Head of caudate nucleus (tissue), 42 donors: Measurements from ENCODE around the gene UGT1A3.

Experiments used
- DNase-seq, 42 donors: peaks; one replicate each; pipeline versions ENCODE4 v3.0.0 to v3.0.0-alpha.2; 2020 to 2021; ENCODE audit warnings: mixed read lengths in 7 of 42
- intact Hi-C: fragments of 100-400 bp; cut with DNase I; formaldehyde crosslinking; loops from one replicate; pipeline ENCODE4 v1.15.0; 2022

The UGT1A3 gene

DNA sequence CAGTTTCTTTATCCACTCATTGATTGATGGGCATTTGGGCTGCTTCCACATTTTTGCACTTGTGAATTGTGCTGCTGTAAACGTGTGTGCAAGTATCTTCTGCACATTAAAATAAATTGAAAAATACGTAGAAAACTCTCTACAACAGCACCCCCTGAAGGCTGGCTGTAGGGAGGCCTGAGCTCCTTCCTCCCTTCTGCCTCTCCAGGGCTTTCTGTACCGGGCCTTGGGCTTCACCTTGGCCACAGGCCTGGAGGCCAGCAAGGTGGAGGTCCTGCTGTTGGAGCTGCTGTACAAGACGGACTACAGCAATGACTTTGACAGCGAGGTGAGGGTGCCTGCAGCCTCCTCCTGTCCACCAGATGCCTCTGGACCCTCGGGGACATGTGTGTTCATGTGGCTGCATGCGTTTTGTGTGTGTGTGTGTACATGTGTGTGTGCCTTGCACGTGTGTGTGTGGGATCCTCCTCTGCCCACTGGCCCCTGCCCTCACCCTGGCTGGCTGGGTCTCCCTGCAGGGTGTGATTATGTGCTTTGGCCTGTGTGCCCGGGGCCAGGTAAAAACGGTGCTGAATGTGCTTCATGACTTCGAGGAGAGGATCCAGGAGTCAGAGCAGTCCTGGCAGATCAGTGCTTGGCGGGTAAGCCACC, 78.5 kb downstream of the UGT1A3 start:
- DNase-seq, result peak in 9 of 42 donors; percentile 4 to 21 (median 12)
- intact Hi-C loops, result no loop called here

DNA sequence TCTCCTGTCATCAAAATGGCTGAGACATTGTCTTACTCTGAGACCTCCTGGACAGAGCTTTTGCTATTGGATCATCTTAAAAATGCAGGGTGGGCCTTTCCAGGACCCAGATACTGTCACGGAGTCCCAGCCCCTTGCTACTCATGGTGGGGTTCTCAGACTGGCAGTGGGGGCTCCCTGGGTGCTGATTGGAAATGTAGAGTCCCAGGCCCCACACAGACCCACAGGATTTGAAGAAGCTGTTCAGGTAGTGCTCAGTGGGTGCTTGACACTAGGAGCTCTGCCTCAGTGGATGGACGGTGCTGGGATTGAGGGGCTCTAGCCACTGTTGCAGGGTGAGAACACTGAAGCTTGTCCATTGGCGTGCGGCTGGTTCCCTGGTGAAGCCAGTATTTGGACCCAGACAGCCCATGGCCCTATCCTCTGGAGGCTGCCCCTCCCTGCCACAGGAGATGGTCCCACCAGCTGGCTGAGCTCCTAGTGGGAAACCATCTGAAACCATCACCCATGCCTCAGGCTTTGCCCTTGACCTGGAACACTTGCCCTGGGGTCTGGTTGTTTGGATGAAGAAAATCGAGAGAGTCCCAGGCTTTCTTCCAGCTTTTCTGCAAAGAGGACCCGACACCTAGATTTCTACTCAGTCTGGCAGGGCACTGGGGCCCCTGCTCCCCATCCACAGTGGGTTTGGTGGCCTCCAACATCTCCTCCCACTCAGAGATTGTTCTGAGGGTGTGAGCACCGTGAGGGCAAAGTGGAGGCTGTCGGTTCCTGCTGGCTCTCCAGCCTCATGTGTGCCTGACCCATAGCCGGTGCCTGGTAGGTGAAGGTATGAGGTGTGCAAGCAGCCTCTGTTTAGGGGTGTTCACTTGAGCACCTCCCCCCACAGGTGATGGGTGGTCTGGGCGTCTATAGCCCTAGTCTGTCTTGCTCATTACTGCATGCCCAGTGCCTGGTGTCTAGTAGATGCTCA, 79.4 kb downstream of the UGT1A3 start:
- intact Hi-C loops, result no loop called here
- DNase-seq, result peak in 9 of 42 donors; percentile 2 to 26 (median 9)

DNA sequence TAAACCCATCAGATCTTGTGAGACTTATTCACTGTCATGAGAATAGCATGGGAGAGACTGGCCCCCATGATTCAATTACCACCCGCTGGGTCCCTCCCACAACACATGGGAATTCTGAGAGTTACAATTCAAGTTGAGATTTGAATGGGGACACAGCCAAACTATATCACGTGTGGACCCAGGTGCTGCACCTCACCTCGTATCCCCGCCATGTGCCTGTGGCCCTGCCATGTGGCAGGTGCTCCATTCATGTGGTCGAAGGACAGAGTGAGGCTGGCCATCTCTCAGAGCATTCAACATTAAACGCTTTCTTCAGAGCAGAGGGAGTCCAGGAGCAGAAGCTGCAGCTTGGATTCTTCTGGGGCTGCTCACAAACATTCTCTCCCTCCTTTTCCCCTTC, 81.5 kb downstream of the UGT1A3 start:
- intact Hi-C loops, result no loop called here
- peak in 8 of 42 donors; percentile 1 to 31 (median 2) for DNase-seq

DNA sequence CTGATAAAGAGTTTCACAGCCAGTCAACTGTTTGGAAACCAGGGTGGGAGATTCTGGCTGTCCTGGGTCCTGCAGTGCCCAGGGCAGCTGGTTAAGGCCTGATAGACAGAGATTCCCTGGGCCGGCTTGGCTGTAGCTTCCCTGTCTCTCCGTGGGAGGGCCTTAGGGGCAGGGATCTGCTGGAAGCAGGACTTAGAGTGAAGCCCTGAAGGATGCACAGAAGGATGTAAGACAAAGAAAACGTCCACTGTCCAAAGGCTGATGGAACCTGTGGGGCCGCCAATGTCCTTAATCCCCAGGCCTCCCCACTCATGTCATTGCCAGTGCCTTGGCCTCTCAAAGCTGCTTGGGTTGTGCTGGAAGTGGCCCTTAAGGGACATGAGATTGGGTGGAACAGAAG, 82.2 kb downstream of the UGT1A3 start:
- intact Hi-C loops, result no loop called here
- peak in 6 of 42 donors; percentile 2 to 25 (median 10) for DNase-seq

DNA sequence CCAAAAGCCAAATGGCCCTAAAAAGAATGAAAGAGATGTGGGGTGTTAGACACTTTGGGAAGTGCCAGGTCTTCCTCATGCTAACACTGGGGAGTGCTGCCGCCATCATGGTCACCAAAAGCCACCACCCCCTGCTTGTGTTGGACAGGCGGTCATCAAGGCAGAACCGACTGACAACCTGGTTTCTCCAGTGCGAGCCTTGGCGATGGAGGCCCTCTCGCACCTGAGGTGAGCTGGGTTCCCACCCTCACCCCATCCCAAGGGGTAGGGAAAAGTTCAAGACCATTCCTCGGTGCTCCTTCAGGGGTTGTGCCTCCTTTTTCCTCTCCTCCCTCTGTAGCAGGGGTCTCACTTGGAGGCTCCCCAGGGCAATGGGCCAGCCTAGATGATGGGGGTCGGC, 82.9 kb downstream of the UGT1A3 start:
- intact Hi-C loops, result no loop called here
- DNase-seq, result peak in 11 of 42 donors; percentile 1 to 21 (median 7)

DNA sequence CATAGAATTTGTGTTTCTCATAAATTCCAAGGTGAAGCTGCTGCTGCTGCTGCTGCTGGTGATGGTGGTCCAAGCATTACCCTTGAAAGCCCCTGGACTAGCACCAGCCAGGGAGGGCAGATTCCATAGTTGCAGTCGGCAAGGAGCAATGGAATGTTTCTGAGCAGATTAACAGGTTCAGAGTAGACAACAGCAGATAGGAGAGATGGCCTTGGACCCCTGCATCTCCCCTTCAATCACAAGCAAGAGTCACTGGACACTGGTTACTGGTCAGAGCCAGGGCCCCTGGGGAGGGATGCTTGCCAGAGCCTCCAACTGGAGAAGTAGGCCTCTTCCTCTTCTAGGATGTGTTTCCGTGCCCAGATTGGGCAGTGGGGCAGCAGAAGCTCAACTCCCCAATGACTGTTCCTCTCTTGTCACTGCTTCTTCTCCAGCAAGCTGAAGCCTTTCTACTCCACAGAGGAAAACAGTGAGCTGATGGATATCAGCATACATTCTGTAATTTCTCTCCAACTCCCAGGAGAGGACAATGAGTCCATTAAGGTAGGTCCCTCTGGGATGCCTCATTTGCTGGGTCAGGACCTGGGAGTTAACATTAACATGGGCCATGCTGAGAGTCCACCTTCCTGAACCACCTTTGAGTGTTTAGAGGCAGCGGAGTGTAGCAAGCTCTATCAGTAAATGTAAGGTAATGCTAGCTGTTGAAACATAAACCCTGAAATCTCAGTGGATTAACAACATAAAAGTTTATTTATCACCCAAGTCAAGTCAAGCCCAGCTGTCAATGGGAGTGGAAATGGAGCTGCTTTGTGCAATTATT, 84.6 kb downstream of the UGT1A3 start:
- intact Hi-C loops, result no loop called here
- DNase-seq, result peak in 5 of 42 donors; percentile 1 to 20 (median 4)

DNA sequence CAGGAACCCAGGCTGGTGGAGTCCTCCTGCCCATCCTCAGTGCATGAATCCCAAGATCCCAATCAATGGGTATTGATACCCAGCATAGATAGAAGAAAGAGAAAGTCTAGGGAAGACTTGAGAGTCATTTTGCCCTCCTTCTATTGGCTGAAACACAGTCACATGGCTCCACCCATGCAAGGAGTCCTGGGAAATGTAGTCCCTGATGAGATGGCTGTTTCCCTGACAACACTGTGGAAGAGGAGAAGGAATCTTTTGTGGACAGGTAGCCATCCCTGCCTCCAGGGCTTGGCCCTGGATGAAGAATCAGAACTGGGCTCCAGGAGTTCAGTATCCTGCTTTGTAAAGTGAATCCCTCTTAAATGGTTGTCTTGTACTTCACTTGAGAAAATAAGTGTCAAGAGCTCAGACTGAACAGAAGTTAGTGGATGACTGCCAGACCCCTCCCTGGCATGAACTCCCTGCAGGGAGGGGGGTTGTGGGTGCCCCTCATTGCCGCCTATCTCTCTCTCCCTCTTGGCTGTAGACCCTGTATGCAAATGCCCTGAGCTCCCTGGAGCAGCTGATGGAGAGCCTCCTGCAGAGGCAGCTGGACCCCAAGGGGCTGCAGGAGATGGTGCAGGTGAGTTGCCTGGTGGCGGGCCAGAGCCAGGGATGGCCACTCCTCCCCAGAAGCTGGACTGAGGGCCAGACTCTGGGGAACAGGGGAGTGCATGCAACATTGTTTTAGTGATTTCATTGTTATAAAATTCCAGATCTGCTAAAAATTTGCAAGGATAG, 85.4 kb downstream of the UGT1A3 start:
- peak in 5 of 42 donors; percentile 2 to 21 (median 3) for DNase-seq
- intact Hi-C loops, result no loop called here

DNA sequence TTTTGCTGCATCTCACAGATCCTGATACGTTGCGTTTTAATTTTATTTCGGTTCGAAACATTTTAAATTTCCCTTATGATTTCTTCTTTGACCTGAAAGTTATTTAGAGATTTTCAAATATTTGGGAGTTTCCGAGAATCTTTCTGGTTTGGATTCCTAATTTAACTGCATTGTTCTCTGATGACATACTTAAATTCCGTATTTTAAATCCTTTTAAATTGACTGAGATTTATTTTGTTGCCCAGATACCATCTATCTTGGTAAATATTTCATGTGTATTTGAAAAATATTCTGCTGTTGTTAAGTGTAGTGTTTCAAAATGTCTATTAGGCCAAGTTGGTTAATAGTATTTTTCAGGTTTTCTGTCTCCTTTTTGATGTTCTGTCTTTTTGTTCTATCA, 87.0 kb downstream of the UGT1A3 start:
- no peak for DNase-seq

DNA sequence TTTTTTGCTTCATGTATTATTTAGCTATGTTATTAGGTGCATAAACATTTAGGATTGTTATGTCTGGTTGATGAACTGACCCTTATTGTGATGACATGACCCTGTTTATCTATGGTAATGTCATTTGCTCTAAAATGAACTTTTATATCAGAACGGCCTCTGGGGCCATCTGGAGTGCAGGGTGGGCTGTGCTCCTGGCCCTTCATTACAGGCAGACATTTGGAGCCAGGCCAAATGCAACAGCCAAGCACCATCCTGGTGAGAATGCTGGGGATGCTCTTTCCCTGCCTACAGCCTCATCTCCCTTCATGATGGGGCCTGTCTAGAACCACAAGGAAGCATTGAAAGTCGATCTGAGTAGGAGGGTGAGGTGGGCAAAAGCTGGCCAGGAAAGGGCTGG, 87.5 kb downstream of the UGT1A3 start:
- intact Hi-C loops, result no loop called here
- DNase-seq, result peak in 2 of 42 donors; percentile 4 to 14

More for the DNA sequence above, 87.0 kb downstream of the UGT1A3 start:
- intact Hi-C loops, result no loop called here

DNA sequence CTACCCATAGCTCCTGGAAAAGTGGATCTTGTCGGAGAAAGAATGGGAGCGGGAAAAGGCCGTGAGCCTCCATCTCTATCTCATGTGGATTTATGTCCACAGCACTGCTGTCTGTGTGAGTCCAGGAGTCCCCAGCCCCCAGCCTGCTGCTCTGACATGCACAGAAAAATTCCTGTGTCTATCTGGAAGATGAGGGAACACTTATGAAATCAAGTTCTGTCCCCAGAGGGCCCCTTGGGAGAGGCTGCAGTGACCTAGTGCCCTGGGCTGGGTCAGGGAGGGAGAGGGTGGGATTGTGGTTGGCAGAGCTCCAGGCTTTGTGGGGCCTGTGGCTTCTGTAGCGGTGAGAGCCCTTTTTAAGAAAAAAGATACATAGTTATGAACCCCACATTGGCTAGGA, 87.9 kb downstream of the UGT1A3 start:
- intact Hi-C loops, result no loop called here
- peak in 4 of 42 donors; percentile 4 to 13 (median 8) for DNase-seq

DNA sequence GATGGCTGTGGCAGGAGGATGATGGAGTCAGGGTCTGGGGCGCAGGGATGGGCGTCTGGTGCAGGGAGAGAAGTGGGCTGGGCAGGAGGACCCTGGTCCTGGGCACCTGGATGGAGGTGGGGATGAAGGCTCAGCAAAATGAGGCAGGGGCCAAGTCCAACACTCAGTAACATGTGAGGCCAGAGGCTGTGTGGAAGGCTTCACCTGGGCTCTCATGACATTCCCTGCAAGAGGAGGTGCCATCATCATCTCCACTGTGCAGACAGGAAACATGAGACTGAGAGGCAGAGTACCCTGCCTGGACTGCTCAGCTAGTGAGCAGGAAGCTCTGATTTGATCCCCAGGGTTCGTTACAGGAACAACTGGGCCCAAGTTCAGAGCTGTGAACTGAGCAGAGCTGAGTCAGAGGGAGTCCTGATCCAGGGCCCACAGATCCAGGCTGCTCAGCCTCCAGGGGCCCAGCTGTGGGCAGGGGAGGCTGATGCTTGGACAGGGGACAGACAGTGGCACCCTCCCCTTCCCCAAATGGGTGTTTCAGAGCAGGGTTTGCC, 88.6 kb downstream of the UGT1A3 start:
- peak in 7 of 42 donors; percentile 1 to 16 (median 4) for DNase-seq
- intact Hi-C loops, result no loop called here

DNA sequence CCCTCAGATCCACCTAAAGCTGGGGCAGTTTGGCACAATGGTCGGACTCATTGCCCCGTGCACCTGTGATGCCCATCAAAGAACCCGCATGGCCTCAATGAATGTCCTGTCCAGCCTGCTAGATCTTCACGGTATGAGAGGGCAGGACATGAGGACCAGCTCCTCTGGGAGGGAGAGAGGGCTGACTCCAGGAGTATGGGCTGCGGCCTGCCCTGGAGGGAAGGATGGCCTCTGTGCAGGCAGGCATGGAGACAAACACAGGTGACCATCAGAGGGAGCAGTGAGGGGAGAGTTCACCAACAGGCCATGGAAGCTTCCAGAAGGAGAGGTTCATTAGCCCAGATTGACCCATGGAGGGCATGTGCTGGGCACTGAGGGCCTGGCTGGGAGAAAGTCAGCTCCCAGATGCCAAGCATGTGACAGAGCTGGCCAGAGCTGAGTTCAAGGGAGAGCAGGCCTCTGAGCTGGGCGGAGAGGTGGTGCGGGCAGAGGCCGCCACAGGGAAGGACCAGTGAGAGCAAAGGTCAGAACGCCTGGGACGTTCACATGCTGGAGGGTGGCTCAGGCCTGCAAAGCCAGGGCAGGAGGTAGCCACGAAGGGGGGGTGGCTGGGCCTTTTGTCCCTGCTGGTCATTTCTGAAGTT, 89.3 kb downstream of the UGT1A3 start:
- intact Hi-C loops, result no loop called here
- peak in 5 of 42 donors; percentile 2 to 23 (median 8) for DNase-seq

DNA sequence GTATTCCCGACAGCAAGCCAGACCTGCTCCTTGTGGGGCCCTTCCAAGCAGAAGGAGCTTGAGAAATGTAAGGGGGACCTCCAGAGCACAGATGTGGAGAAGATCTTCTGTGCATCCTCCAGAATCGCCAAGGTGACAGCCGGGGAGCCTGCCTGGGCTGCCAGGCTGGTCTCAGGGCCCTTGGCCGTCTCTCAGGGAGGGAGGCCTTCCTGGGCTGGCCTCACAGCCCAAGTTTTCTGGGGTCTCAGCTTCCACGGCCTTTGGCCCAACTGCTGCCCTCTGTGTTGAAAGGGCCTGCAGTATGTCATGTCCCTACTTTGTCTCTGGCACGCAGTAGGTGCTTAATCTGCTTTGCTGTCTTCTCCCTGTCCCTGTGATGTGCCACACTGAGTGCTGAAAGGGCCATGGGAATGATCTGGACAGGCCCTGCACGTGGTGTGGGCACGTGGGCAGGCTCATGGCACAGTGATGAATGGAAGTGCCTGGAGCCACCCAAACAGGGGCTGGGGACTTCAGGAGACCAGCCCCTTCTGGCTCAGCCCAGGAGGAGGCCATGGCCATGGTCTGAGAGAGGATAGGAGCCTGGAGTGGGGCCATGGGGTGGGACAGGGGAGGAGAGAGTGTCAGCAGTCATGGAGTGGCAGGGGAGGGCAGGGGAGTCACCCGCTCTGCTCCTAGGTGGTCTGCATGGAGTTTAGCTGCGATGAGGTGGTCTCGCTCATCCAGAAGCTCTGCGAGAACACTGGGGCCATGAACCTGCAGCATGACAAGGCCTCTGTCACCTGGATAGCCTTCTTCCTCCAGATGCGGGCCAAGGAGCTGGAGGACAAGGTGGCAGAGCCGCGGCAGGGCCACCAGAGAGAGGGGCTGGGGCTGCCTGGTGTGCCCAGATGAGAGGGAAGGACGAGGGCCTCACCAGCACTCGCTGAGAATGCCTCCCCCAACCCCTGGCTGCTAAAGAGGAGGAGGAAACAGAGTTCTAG, 90.1 kb downstream of the UGT1A3 start:
- intact Hi-C loops, result no loop called here
- DNase-seq, result peak in 6 of 42 donors; percentile 1 to 20 (median 5)

DNA sequence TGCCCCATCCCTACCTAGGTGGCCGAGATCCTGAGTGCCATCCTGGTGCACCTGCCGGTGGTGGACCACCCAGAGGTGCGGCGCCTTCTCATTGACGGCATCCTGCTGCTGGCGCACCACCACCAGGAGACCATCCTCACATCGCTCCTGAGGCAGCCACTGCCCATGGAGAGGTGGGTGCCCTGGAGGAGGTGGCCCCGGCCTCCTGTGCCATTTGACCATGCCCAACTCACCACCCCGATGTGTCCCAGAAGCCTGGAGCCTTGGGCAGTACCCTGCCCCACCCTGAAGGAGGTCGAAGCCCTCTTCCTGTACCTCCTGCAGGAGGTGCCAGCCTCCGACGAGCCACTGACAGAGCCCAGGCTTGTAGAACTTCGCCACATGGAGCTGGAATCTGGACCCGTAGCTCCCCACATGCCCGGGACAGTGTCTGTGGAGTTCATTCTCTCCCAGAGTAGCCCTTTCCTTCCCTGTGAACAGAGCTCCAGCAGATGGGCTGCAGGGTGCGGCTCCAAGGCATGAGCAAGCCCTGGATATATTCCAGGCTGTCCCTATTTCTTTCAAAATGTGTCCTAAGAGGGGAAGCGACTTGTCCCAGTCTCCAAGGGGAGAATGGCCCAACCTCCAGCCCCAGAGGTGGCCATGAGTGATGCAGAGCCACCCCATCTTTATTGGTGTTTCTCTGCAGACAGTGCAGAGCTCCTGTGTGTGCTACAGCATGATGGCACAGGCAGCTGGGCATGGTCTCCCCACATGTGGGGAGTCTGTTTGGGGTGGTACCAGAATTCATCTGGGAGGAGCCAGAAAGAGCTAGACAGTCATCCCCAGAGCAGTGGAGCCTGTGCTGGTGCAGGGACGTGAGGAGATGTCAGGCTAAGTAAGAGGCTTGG, 91.3 kb downstream of the UGT1A3 start:
- intact Hi-C loops, result no loop called here
- DNase-seq, result peak in 4 of 42 donors; percentile 10 to 29 (median 10)

DNA sequence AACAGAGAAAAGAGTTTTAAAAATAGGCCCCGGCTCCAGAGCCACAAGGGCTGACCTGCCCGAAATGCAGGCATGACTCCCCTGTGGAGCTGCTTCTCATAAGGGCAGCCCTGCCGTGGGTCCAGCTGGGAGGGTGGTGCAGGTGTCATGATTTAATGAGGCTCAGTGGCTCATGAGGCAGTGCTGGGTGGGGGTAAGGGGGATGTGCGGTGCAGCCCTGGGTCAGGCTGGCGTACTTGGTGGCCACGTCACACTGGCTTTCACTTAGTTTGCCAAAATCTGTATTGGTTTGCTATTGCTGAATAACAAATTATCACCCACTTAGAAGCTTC, 91.9 kb downstream of the UGT1A3 start:
- intact Hi-C loops, result no loop called here
- peak in 4 of 42 donors; percentile 10 to 16 (median 12) for DNase-seq

DNA sequence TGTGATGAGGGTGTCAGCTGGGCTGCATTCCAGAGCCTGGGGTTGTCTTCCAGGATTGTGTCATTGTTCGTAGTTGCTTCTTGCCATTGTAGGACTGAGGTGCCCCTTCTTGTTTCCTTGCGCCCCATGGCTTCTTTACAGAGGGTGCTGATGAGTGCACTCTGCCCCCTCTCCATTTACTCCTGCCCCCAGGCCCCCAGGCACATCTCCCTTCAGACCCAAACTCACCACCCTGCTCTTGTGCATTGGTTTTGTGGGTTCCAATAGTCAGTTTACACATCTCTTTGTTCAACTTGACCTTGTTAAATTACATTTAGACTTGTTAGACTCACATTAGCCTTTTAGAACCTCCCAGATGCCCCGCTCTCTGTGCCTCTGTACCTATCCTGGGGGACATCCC, 92.4 kb downstream of the UGT1A3 start:
- peak in 3 of 42 donors; percentile 4 to 15 (median 5) for DNase-seq
- intact Hi-C loops, result no loop called here
